PFSK-1 (cell line): ENCODE results near the gene C11orf54.

Source experiments
- FOXP2 ChIP-seq: optimal IDR thresholded peaks from 2 replicates; pipeline ENCODE3; 2011; ENCODE audit warnings: borderline replicate concordance, control low read depth, inconsistent platforms; ENCODE audit not compliant: insufficient read depth; ENCODE audit errors: extremely low read length, extremely low read depth
- REST ChIP-seq, 2 experiments: IDR thresholded peaks; 2 replicates each; pipeline versions ENCODE4 v1.6.1 to v1.8.0; 2011 to 2012; ENCODE audit warnings: low read depth in 2 of 2, low read length in 2 of 2, control low read depth in 1 of 2, inconsistent platforms in 1 of 2, mild to moderate bottlenecking in 1 of 2, moderate library complexity in 1 of 2; ENCODE audit not compliant: insufficient read depth in 1 of 2

- TF ChIP-seq FOXP2 (no peak), REST (IDR thresholded peaks at IDR 0.05; ENCODE audit: insufficient read depth in 1 of 2, low read depth in 2 of 2, low read length in 2 of 2) (no peak)
Observed at GRCh38 chr11:93767018-93767417, 25.5 kb downstream of the C11orf54 start.
